H1 (cell line): ENCODE measurements around the gene LMNB1.

Source experiments
- CTCF ChIP-seq, 3 experiments: IDR thresholded peaks; 1 replicate in 2 of 3; 2 replicates in 1 of 3; pipeline versions ENCODE4 v1.5.1 to v1.6.1; 2011; ENCODE audit warnings: low read length in 3 of 3, mild to moderate bottlenecking in 3 of 3, inconsistent platforms in 2 of 3, low read depth in 1 of 3, moderate library complexity in 1 of 3; ENCODE audit not compliant: insufficient read depth in 1 of 3; ENCODE audit errors: control extremely low read depth in 1 of 3
- EZH2 ChIP-seq: fragments of 200-600 bp; sonication (generic); IDR thresholded peaks from 2 replicates; pipeline ENCODE4 v1.7.1; 2012; ENCODE audit warnings: low read depth, mild to moderate bottlenecking, moderate library complexity, low read length, inconsistent platforms; ENCODE audit not compliant: severe bottlenecking
- JUND ChIP-seq: IDR thresholded peaks from 2 replicates; pipeline ENCODE4 v1.6.1; 2011; ENCODE audit warnings: mild to moderate bottlenecking, improper control_type of control experiment, low read length
- NRF1 ChIP-seq: IDR thresholded peaks from 2 replicates; pipeline ENCODE4 v1.6.1; 2011; ENCODE audit warnings: mild to moderate bottlenecking, low read depth, low read length, improper control_type of control experiment
- POLR2A ChIP-seq, 2 experiments: IDR thresholded peaks; 1 replicate in 1 of 2; 2 replicates in 1 of 2; pipeline ENCODE4 v1.6.1; 2011; ENCODE audit warnings: low read depth in 2 of 2, low read length in 2 of 2, mild to moderate bottlenecking in 2 of 2; ENCODE audit errors: control extremely low read depth in 1 of 2
- POLR2AphosphoS5 ChIP-seq: IDR thresholded peaks from 2 replicates; pipeline ENCODE4 v1.6.1; 2011; ENCODE audit warnings: low read depth, low read length
- SP1 ChIP-seq: IDR thresholded peaks from 2 replicates; pipeline ENCODE4 v1.6.1; 2011; ENCODE audit warnings: low read depth, low read length
- TCF12 ChIP-seq: IDR thresholded peaks from 2 replicates; pipeline ENCODE4 v1.6.1; 2011; ENCODE audit warnings: low read depth, mild to moderate bottlenecking, low read length
- TEAD4 ChIP-seq: IDR thresholded peaks from 2 replicates; pipeline ENCODE4 v1.6.1; 2012; ENCODE audit warnings: low read depth, low read length, inconsistent platforms, mixed read lengths

GRCh38 chr5:126769703-126770102 is 7.2 kb upstream of the LMNB1 start:
- no peak for TF ChIP-seq CTCF (IDR thresholded peaks at IDR 0.05; ENCODE audit: control extremely low read depth in 1 of 3, insufficient read depth in 1 of 3, low read depth in 1 of 3, low read length in 3 of 3)
- TF ChIP-seq POLR2A (IDR thresholded peaks at IDR 0.05; ENCODE audit: control extremely low read depth in 1 of 2, low read depth in 2 of 2, low read length in 2 of 2): no peak
- TF ChIP-seq JUND: no peak
- TF ChIP-seq EZH2: no peak
- TF ChIP-seq SP1: no peak
- no peak for TF ChIP-seq TCF12
- no peak for TF ChIP-seq TEAD4
- TF ChIP-seq NRF1: no peak
- TF ChIP-seq POLR2AphosphoS5: no peak
